GM23338 (cell line): ENCODE data around the gene PSMB3.

Source experiments
- CREB1 ChIP-seq: fragments of 250-450 bp; sonication (Bioruptor Pico); IDR thresholded peaks from 2 replicates; pipeline ENCODE4 v1.5.0; 2020; ENCODE audit warnings: low read depth, mild to moderate bottlenecking, moderate library complexity
- CTCF ChIP-seq, 2 experiments: fragments of 200-600 bp in 1 of 2; sonication (generic) in 1 of 2; conservative IDR thresholded peaks; 2 replicates each; pipeline versions ENCODE4 v1.5.1 to v1.6.1; 2016 to 2017; ENCODE audit warnings: antibody characterized with exemption in 2 of 2, low read depth in 2 of 2, mild to moderate bottlenecking in 2 of 2, moderate library complexity in 1 of 2
- EZH2 ChIP-seq: fragments of 200-600 bp; sonication (generic); IDR thresholded peaks from one replicate; pipeline ENCODE4 v1.8.0; 2017; ENCODE audit warnings: antibody characterized with exemption, mild to moderate bottlenecking, low read depth; ENCODE audit not compliant: unreplicated experiment
- EZH2phosphoT487 ChIP-seq: fragments of 200-600 bp; sonication (generic); IDR thresholded peaks from one replicate; pipeline ENCODE4 v1.8.1; 2018; ENCODE audit warnings: antibody characterized with exemption; ENCODE audit not compliant: unreplicated experiment
- POLR2AphosphoS5 ChIP-seq: IDR thresholded peaks from 2 replicates; pipeline ENCODE4 v1.6.1; 2016; ENCODE audit warnings: antibody characterized with exemption, low read depth
- REST ChIP-seq: IDR thresholded peaks from one replicate; pipeline ENCODE4 v1.6.1; 2018; ENCODE audit warnings: antibody characterized with exemption; ENCODE audit not compliant: unreplicated experiment
- STAT1 ChIP-seq: IDR thresholded peaks from one replicate; pipeline ENCODE4 v1.6.1; 2016; ENCODE audit warnings: antibody characterized with exemption; ENCODE audit not compliant: unreplicated experiment
- ZNF114 ChIP-seq: fragments of 250-450 bp; sonication (Bioruptor Pico); IDR thresholded peaks from 2 replicates; pipeline ENCODE4 v1.5.0; 2020; ENCODE audit warnings: mild to moderate bottlenecking, moderate library complexity

- TF ChIP-seq REST (no peak), ZNF114 (CRISPR knock-in tag) (no peak), CTCF (conservative IDR thresholded peaks at IDR 0.05; ENCODE audit: low read depth in 2 of 2) (no peak), EZH2 (no peak), EZH2phosphoT487 (no peak), POLR2AphosphoS5 (no peak), CREB1 (CRISPR knock-in tag) (no peak), STAT1 (no peak)
Measured at GRCh38 chr17:38717139-38717745, 35.3 kb upstream of the PSMB3 start.
